AG09309 (cell line): ENCODE measurements around the gene PHOSPHO2.

ENCODE experiments used
- DNase-seq: peaks from one replicate; pipeline ENCODE4 v3.0.0-alpha.2; 2010; ENCODE audit warnings: low read depth
- H3K4me3 ChIP-seq: 2 replicates; pipeline ENCODE4 v1.5.1; 2011; ENCODE audit warnings: mild to moderate bottlenecking, low read depth, low read length, moderate library complexity; ENCODE audit not compliant: control insufficient read depth
- CTCF ChIP-seq: IDR thresholded peaks from 2 replicates; pipeline ENCODE4 v1.5.1; 2011; ENCODE audit warnings: mild to moderate bottlenecking, low read depth, low read length, inconsistent platforms; ENCODE audit not compliant: insufficient read depth, control insufficient read depth; ENCODE audit errors: missing control alignments

The PHOSPHO2 gene

GRCh38 chr2:169659320-169659719, 34.9 kb upstream of the PHOSPHO2 start:
- no peak for TF ChIP-seq CTCF
- no peak for DNase-seq

GRCh38 chr2:169661265-169661664, 33.0 kb upstream of the PHOSPHO2 start:
- no peak overlapping the region for H3K4me3 ChIP-seq
- TF ChIP-seq CTCF, result no peak
- no peak for DNase-seq

More at GRCh38 chr2:169659320-169659719, 34.9 kb upstream of the PHOSPHO2 start:
- H3K4me3 ChIP-seq, result no peak overlapping the region

- TF ChIP-seq CTCF, result no peak
- no peak for DNase-seq
- H3K4me3 ChIP-seq, result no peak overlapping the region
Measured at GRCh38 chr2:169662744-169663143, 31.5 kb upstream of the PHOSPHO2 start.

GRCh38 chr2:169663247-169663646, 31.0 kb upstream of the PHOSPHO2 start:
- no peak for DNase-seq
- no peak overlapping the region for H3K4me3 ChIP-seq
- TF ChIP-seq CTCF, result no peak

- DNase-seq, result no peak
- no peak for TF ChIP-seq CTCF
- no peak overlapping the region for H3K4me3 ChIP-seq
Measured at GRCh38 chr2:169664600-169664977, 29.7 kb upstream of the PHOSPHO2 start.

- no peak for DNase-seq
- no peak overlapping the region for H3K4me3 ChIP-seq
- TF ChIP-seq CTCF, result no peak
Measured at GRCh38 chr2:169664978-169665930, 29.0 kb upstream of the PHOSPHO2 start.
